Lower leg skin (tissue), 4 donors: Measurements from ENCODE around the gene NXPH2. TPM values are rescaled to one million over a fixed set of nuclear protein-coding genes. Genes with fewer than 3 reads are reported as not detected.

Experiments
- DNase-seq, 2 donors: peaks; one replicate each; pipeline ENCODE4 v3.0.0-alpha.2; 2019; ENCODE audit warnings: low spot score in 2 of 2
- H3K4me3 ChIP-seq: fragments of 200-600 bp; sonication (generic); 2 replicates; pipeline ENCODE4 v1.5.1; 2017; ENCODE audit warnings: mild to moderate bottlenecking, low read depth; ENCODE audit not compliant: poor library complexity, severe bottlenecking
- POLR2A ChIP-seq, 2 donors: fragments of 450-650 bp; IDR thresholded peaks; one replicate each; pipeline ENCODE4 v1.6.1; 2016 to 2017; ENCODE audit warnings: antibody characterized with exemption in 2 of 2, mild to moderate bottlenecking in 1 of 2, moderate library complexity in 1 of 2
- WGBS, 2 donors: methylation state at CpG; one replicate each; pipeline ENCODE4 v1.1.5; 2018; 5-methylcytosine and 5-hydroxymethylcytosine counted together
- intact Hi-C: fragments of 100-400 bp; cut with DNase I; formaldehyde crosslinking; loops from one replicate; pipeline ENCODE4 v1.15.0; 2023; ENCODE audit warnings: low total_unique reads
- total RNA-seq, 4 donors: library from RNA; depleted of rRNA; stranded (reverse); fragments of >200 nt; gene quantifications; one replicate each; pipeline ENCODE4 v1.1.0, GENCODE V29; 2016
- TF ChIP-seq, protein P1 (sequence below), 3 donors: fragments of 450-650 bp; IDR thresholded peaks; one replicate each; pipeline ENCODE4 v1.5.1; 2016; ENCODE audit warnings: antibody characterized with exemption in 3 of 3, mild to moderate bottlenecking in 3 of 3, moderate library complexity in 2 of 3

Gene NXPH2
- total RNA-seq, 4 donors from 2014 or later: not detected

DNA sequence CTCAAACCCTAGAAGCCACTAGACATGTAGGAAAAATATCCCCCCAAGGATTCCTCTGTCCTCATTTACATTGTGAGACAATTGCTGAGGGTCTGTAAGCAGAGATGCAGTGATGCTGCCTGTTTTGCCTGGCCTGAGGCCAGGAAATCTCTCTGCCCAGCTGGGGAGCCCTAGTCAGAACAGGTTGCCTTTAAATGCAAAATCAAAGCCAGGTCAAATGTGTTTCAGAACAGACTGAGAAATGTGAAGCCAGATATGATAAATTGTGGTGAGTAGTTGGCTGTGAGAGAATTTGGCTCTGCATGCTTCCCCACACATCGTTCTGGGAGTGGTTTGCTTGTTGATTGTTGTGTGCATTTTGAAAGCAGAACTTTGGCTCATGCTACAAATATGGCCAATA lies 38.4 kb upstream of the NXPH2 start:
- 5 to 6% methylated on average over 1 of the region's 1 CpG for WGBS, 2 donors
- DNase-seq: no peak
- no peak for TF ChIP-seq POLR2A (IDR thresholded peaks at IDR 0.05)
- TF ChIP-seq, protein P1, sequence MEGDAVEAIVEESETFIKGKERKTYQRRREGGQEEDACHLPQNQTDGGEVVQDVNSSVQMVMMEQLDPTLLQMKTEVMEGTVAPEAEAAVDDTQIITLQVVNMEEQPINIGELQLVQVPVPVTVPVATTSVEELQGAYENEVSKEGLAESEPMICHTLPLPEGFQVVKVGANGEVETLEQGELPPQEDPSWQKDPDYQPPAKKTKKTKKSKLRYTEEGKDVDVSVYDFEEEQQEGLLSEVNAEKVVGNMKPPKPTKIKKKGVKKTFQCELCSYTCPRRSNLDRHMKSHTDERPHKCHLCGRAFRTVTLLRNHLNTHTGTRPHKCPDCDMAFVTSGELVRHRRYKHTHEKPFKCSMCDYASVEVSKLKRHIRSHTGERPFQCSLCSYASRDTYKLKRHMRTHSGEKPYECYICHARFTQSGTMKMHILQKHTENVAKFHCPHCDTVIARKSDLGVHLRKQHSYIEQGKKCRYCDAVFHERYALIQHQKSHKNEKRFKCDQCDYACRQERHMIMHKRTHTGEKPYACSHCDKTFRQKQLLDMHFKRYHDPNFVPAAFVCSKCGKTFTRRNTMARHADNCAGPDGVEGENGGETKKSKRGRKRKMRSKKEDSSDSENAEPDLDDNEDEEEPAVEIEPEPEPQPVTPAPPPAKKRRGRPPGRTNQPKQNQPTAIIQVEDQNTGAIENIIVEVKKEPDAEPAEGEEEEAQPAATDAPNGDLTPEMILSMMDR (IDR thresholded peaks at IDR 0.05): no peak
- intact Hi-C loops: no loop called here
- H3K4me3 ChIP-seq: no peak overlapping the region

GRCh38 chr2:138814123-138814898 lies 34.1 kb upstream of the NXPH2 start:
- no peak for DNase-seq
- TF ChIP-seq, protein P1 (IDR thresholded peaks at IDR 0.05): no peak
- no peak for TF ChIP-seq POLR2A (IDR thresholded peaks at IDR 0.05)
- WGBS, 2 donors: 64 to 72% methylated on average over 4 of the region's 4 CpGs
- H3K4me3 ChIP-seq: no peak overlapping the region
- intact Hi-C loops: no loop called here

GRCh38 chr2:138811431-138811830 lies 31.2 kb upstream of the NXPH2 start:
- no peak for TF ChIP-seq POLR2A (IDR thresholded peaks at IDR 0.05)
- TF ChIP-seq, protein P1 (IDR thresholded peaks at IDR 0.05): no peak
- no peak overlapping the region for H3K4me3 ChIP-seq
- intact Hi-C loops: no loop called here
- 80 to 90% methylated on average over 3 of the region's 3 CpGs for WGBS, 2 donors
- no peak for DNase-seq

GRCh38 chr2:138794724-138795123 lies 14.5 kb upstream of the NXPH2 start:
- DNase-seq: no peak
- 88 to 95% methylated on average over 2 of the region's 2 CpGs for WGBS, 2 donors
- intact Hi-C loops: no loop called here
- TF ChIP-seq, protein P1 (IDR thresholded peaks at IDR 0.05): no peak
- TF ChIP-seq POLR2A (IDR thresholded peaks at IDR 0.05): no peak
- H3K4me3 ChIP-seq: no peak overlapping the region

DNA sequence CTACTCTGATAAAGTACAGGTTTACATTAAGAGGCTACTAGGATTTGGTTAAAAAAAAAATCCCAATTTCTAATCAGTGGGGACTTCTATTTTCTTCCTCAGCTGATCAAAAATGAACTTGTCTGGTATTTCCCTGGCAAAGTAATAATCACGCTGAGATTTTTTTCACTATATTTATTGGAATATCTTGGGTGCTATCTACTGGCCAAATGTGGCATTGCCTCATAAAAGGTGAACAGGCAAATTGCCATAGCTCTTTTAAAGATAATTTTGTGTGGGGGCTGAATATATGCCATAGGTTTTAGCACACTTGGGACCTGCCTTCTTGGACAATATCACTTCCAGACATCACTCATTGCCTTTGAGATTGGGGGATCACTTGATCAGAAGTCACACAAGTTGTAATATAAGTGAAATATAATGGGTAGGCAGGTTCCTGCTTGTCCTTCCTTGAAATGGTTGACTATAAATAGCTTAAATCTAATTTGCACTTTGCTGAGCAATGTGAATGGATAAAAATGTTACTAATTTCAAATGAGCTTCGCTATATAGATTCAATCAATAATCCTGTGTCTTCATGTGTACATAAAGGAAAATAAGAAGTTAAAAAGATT lies 7.0 kb upstream of the NXPH2 start:
- DNase-seq: no peak
- intact Hi-C loops: loop anchor here (10.0 kb wide), 2 partner anchors 692 to 872 kb away; no protein-coding TSS in a partner anchor
- H3K4me3 ChIP-seq: no peak overlapping the region
- TF ChIP-seq POLR2A (IDR thresholded peaks at IDR 0.05): no peak
- TF ChIP-seq, protein P1 (IDR thresholded peaks at IDR 0.05): no peak
- 13 to 18% methylated on average over 2 of the region's 2 CpGs for WGBS, 2 donors
